Lower lobe of right lung (tissue), 2 donors: ENCODE measurements around the gene TADA3. TPM values are rescaled to one million over a fixed set of nuclear protein-coding genes. Genes with fewer than 3 reads are reported as not detected.
A peak's percentile ranks its signal among the peaks of the same experiment; 100 is the strongest.

Source experiments
- ATAC-seq, 2 donors: fragments of 200-7000 bp; cut with Tn5 transposase; one replicate each; pipeline ENCODE4 v1.9.1; 2020 to 2022; ENCODE audit warnings: mild to moderate bottlenecking in 2 of 2, moderate library complexity in 2 of 2
- DNase-seq: peaks from one replicate; pipeline ENCODE4 v3.0.0-alpha.2; 2020
- H3K27ac ChIP-seq: fragments of 200-600 bp; one replicate; pipeline ENCODE4 v1.8.0; 2022
- H3K27me3 ChIP-seq: fragments of 200-600 bp; one replicate; pipeline ENCODE4 v1.8.0; 2022; ENCODE audit warnings: low read depth
- H3K36me3 ChIP-seq: fragments of 200-600 bp; one replicate; pipeline ENCODE4 v1.8.0; 2022; ENCODE audit warnings: mild to moderate bottlenecking
- H3K4me1 ChIP-seq: fragments of 200-600 bp; one replicate; pipeline ENCODE4 v1.8.0; 2022
- H3K4me3 ChIP-seq: fragments of 200-600 bp; one replicate; pipeline ENCODE4 v1.8.0; 2022; ENCODE audit warnings: mild to moderate bottlenecking
- H3K9me3 ChIP-seq: fragments of 200-600 bp; one replicate; pipeline ENCODE4 v1.8.0; 2022
- intact Hi-C: fragments of 100-400 bp; cut with DNase I; formaldehyde crosslinking; loops from one replicate; pipeline ENCODE4 v1.11.0; 2022
- total RNA-seq: library from RNA; stranded (reverse); fragmentation: NEBNext Ultra II Directional; extraction: Animal tissue kit (Norgen Biotek cat#: 25700); gene quantifications from one replicate; pipeline ENCODE4 v1.2.1, GENCODE V29; 2021
- TF ChIP-seq, protein P1 (sequence below): fragments of 200-600 bp; IDR thresholded peaks from one replicate; pipeline ENCODE4 v1.8.0; 2022; ENCODE audit warnings: antibody characterized with exemption, mild to moderate bottlenecking
- donor health status: DM: no; HTN: yes; CAD: no; lungs with severe emphysema.

The TADA3 gene
- total RNA-seq, 1 donor from 2014 or later = 53.8 TPM

DNA sequence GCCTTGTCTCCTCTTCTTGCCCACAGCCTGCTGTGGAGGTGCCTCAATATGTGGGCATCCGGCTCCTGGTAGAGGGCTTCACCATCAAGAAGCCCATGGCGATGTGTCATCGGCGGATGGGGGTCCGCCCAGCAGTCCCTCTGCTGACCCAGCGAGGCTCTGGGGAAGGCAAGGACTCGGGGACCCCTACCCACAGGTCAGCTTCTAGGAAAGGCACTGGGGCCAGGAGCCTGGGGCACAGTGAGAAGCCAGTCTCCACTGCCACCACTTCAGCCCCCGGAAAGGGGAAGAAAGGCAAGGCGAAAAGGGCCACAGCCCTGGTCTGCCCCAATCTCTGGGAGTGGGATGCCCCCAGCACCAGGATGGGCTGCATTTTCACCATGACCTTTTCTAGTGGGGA lies 40.8 kb upstream of the TADA3 start:
- DNase-seq (no peak), ATAC-seq (no peak)
- intact Hi-C loops = no loop called here
- H3K27ac ChIP-seq = no peak overlapping the region
- peaks cover 71% of the 10 kb centered on the region for H3K36me3 ChIP-seq
- H3K4me3 ChIP-seq = no peak overlapping the region
- TF ChIP-seq, protein P1, sequence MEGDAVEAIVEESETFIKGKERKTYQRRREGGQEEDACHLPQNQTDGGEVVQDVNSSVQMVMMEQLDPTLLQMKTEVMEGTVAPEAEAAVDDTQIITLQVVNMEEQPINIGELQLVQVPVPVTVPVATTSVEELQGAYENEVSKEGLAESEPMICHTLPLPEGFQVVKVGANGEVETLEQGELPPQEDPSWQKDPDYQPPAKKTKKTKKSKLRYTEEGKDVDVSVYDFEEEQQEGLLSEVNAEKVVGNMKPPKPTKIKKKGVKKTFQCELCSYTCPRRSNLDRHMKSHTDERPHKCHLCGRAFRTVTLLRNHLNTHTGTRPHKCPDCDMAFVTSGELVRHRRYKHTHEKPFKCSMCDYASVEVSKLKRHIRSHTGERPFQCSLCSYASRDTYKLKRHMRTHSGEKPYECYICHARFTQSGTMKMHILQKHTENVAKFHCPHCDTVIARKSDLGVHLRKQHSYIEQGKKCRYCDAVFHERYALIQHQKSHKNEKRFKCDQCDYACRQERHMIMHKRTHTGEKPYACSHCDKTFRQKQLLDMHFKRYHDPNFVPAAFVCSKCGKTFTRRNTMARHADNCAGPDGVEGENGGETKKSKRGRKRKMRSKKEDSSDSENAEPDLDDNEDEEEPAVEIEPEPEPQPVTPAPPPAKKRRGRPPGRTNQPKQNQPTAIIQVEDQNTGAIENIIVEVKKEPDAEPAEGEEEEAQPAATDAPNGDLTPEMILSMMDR = no peak
- no peaks in the 10 kb centered on the region for H3K4me1 ChIP-seq
- no peaks in the 10 kb centered on the region for H3K27me3 ChIP-seq
- no peaks in the 10 kb centered on the region for H3K9me3 ChIP-seq

DNA sequence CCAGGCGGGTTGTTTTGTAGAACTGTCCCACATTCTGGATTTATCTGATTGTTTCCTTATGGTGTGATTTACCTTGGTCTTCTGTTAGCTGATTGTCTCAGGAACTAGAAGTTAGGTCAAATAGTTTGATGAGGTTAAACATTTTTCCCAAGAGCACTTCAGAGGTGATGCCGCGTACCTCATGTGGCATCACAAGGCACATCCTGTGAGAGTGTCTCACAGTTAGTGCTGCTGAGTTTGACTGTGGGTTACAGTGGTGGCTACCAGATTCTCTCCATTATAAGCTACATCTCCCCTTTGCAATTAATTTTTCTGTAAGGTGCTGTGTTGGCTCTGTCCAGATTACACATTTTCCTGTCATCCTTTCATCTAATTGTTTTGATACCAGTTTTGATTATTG lies 39.0 kb upstream of the TADA3 start:
- no peaks in the 10 kb centered on the region for H3K4me1 ChIP-seq
- no peaks in the 10 kb centered on the region for H3K27me3 ChIP-seq
- H3K36me3 ChIP-seq = peaks cover 66% of the 10 kb centered on the region
- no peak overlapping the region for H3K27ac ChIP-seq
- intact Hi-C loops = no loop called here
- no peak for ATAC-seq
- no peak for DNase-seq
- no peak overlapping the region for H3K4me3 ChIP-seq
- H3K9me3 ChIP-seq = no peaks in the 10 kb centered on the region
- TF ChIP-seq, protein P1 = no peak

DNA sequence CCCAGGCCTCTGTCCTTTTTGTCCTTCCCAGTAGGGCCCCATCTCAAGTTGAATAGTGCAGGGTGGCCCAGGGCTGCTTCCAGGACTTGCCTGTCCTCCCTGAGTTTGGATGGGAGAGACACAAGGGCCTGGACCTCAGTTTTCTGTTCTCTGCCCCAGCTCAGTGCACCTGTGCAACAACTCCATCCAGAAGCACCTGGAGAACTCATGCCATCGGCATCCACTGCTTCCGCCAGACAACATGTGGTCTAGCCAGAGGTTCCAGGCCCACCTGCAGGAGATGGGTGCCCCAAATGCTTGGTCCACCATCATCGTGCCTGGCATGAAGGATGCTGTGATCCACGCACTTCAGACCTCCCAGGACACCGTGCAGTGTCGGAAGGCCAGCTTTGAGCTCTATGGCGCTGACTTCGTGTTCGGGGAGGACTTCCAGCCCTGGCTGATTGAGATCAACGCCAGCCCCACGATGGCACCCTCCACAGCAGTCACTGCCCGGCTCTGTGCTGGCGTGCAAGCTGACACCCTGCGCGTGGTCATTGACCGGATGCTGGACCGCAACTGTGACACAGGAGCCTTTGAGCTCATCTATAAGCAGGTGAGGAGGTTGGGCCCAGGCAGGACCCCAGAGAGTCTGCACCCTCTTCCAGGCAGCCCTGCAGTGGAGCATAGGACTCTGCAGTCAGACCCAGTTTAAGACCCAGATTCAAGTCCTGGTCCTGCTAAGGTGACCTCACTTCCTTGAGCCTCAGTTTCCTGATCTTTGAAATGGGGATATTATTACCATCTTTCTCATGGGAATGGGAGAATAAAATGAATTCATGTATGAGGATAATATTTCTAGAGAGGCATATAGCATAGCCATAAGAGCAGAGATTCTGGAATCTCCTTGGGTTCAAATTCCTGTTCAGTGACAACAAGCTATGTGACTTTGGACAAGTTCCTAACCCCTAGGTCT lies 36.8 kb upstream of the TADA3 start:
- TF ChIP-seq, protein P1 = no peak
- Histone ChIP-seq H3K9me3 (no peaks in the 10 kb centered on the region), H3K27ac (no peak overlapping the region), H3K27me3 (no peaks in the 10 kb centered on the region), H3K4me1 (no peaks in the 10 kb centered on the region), H3K4me3 (no peak overlapping the region), H3K36me3 (peaks cover 45% of the 10 kb centered on the region)
- intact Hi-C loops = no loop called here
- peak; percentile 38 for DNase-seq
- no peak for ATAC-seq

DNA sequence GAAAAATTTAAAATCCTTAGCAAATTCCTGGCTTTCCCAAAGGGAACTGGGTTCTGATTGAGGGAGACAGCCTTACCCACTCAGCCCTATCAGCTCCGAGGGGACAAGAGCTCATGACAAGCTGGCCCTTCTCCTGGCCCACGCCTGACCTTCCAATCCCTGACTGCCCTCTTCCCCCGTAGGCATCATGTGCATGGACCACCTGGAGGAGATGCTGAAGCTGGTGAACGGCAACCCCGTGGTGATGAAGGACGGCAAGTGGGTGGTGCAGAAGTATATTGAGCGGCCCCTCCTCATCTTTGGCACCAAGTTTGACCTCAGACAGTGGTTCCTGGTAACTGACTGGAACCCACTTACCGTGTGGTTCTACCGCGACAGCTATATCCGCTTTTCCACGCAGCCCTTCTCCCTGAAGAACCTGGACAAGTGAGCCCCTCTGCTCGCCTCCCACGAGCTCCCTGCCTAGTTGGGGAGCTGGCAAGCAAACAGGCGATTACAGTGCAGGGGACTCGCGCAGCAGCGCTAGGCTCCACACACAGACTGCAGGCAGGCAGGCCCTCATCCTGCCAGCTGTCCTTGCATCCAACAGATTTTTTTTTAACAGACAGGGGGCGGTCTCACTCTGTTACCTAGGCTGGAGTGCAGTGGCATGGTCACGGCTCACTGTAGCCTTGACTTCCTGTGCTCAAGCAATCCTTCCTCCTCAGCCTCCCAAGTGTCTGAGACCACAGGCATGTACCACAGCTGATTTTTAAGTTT lies 34.7 kb upstream of the TADA3 start:
- DNase-seq = peak; percentile 37
- TF ChIP-seq, protein P1 = peak; percentile 24
- intact Hi-C loops = no loop called here
- no peaks in the 10 kb centered on the region for H3K4me1 ChIP-seq
- H3K36me3 ChIP-seq = peaks cover 27% of the 10 kb centered on the region
- H3K27me3 ChIP-seq = no peaks in the 10 kb centered on the region
- no peak overlapping the region for H3K4me3 ChIP-seq
- no peak overlapping the region for H3K27ac ChIP-seq
- ATAC-seq = peak; percentile 32 to 51
- H3K9me3 ChIP-seq = no peaks in the 10 kb centered on the region

DNA sequence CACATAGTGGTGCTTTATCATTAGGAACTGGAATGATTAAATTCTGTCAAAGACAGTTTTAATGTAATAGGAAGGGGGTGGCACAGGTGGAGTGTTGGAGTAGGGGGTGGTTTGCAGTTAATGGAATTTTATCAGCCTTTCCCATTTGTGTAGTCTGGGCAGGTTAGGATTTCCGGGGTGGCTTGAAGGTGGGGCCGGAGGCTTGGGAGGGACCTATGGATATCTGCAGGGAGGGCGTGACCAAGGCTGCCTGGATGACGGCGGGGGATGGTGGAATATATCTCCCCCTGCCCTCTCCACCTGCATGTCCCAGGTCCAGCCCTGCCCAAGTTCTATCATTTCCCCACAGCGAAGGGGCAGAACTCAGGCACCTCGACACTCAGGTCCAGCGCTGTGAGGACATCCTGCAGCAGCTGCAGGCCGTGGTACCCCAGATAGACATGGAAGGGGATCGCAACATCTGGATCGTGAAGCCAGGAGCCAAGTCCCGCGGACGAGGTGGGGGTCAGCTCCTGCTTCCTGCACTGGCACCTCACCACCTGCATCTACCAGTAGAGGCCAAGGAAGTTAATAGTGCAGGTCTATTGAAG lies 33.3 kb upstream of the TADA3 start:
- intact Hi-C loops = no loop called here
- TF ChIP-seq, protein P1 = no peak
- no peak for DNase-seq
- Histone ChIP-seq H3K4me3 (no peak overlapping the region), H3K4me1 (no peaks in the 10 kb centered on the region), H3K27me3 (no peaks in the 10 kb centered on the region), H3K9me3 (no peaks in the 10 kb centered on the region), H3K27ac (no peak overlapping the region), H3K36me3 (peaks cover 14% of the 10 kb centered on the region)
- peak in 1 of 2 donors; percentile 29 for ATAC-seq
